Ishikawa (cell line): ENCODE measurements around the gene PNMA5.

Experiments used
- CEBPB ChIP-seq: IDR thresholded peaks from 2 replicates; pipeline ENCODE4 v1.6.1; 2012
- CREB1 ChIP-seq: IDR thresholded peaks from 2 replicates; pipeline ENCODE4 v1.6.1; 2012; ENCODE audit warnings: low read depth
- EP300 ChIP-seq: IDR thresholded peaks from 2 replicates; pipeline ENCODE4 v1.6.1; 2012; ENCODE audit warnings: borderline replicate concordance
- FOXM1 ChIP-seq: IDR thresholded peaks from 2 replicates; pipeline ENCODE4 v1.6.1; 2012; ENCODE audit warnings: low read depth, borderline replicate concordance
- MAX ChIP-seq: IDR thresholded peaks from 2 replicates; pipeline ENCODE4 v1.6.1; 2012
- NFIC ChIP-seq: IDR thresholded peaks from 2 replicates; pipeline ENCODE4 v1.6.1; 2012
- RAD21 ChIP-seq: IDR thresholded peaks from 2 replicates; pipeline ENCODE4 v1.6.1; 2012; ENCODE audit warnings: low read depth
- TAF1 ChIP-seq: IDR thresholded peaks from 2 replicates; pipeline ENCODE4 v1.6.1; 2012; ENCODE audit warnings: low read depth, mild to moderate bottlenecking
- TCF12 ChIP-seq: IDR thresholded peaks from 2 replicates; pipeline ENCODE4 v1.6.1; 2012; ENCODE audit warnings: low read depth
- TEAD4 ChIP-seq: IDR thresholded peaks from 2 replicates; pipeline ENCODE4 v1.6.1; 2012
- USF1 ChIP-seq: IDR thresholded peaks from 2 replicates; pipeline ENCODE4 v1.6.1; 2012
- YY1 ChIP-seq: IDR thresholded peaks from 2 replicates; pipeline ENCODE4 v1.6.1; 2012; ENCODE audit warnings: low read depth
- TF ChIP-seq, protein P1 (sequence below): IDR thresholded peaks from 2 replicates; pipeline ENCODE4 v1.6.1; 2012; ENCODE audit warnings: low read depth, mild to moderate bottlenecking

DNA sequence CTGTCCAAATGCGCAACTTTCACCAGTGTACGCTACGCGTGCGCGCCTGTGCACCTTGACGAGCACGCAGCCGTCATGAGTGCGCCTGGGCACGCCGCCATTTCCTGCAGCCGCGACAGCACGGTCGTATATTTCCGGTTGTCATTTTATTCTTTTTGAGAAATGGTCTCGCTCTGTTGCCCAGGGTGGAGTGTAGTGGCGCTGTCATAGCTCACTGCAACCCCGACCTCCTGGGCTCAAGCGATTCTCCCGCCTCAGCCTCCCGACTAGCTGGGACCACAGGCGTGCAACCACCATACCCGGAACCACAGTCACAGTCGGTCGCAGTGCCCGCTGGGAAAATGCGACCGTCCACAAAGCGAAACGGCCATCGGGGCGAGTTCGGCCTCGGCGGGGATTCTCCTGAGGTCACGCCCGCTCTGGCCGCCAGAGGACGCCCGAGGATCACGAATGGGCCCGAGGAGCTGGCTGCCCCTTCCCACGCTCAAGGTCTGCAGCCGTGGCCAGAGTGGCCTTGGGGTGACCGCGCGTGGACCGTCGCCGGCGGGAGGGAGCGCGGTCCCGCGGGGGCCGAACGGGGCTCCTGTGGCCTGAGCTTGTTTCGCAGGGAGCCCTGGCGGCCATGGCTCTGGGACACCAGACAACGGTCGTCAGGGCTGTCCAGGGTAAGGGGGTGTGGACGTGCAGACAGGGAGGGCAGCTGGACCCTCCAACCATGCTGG is 38.6 kb upstream of the PNMA5 start:
- no peak for TF ChIP-seq CEBPB
- TF ChIP-seq RAD21: peak; percentile 92
- TF ChIP-seq EP300: no peak
- no peak for TF ChIP-seq TEAD4
- TF ChIP-seq CREB1: no peak
- TF ChIP-seq, protein P1, sequence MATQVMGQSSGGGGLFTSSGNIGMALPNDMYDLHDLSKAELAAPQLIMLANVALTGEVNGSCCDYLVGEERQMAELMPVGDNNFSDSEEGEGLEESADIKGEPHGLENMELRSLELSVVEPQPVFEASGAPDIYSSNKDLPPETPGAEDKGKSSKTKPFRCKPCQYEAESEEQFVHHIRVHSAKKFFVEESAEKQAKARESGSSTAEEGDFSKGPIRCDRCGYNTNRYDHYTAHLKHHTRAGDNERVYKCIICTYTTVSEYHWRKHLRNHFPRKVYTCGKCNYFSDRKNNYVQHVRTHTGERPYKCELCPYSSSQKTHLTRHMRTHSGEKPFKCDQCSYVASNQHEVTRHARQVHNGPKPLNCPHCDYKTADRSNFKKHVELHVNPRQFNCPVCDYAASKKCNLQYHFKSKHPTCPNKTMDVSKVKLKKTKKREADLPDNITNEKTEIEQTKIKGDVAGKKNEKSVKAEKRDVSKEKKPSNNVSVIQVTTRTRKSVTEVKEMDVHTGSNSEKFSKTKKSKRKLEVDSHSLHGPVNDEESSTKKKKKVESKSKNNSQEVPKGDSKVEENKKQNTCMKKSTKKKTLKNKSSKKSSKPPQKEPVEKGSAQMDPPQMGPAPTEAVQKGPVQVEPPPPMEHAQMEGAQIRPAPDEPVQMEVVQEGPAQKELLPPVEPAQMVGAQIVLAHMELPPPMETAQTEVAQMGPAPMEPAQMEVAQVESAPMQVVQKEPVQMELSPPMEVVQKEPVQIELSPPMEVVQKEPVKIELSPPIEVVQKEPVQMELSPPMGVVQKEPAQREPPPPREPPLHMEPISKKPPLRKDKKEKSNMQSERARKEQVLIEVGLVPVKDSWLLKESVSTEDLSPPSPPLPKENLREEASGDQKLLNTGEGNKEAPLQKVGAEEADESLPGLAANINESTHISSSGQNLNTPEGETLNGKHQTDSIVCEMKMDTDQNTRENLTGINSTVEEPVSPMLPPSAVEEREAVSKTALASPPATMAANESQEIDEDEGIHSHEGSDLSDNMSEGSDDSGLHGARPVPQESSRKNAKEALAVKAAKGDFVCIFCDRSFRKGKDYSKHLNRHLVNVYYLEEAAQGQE: no peak
- no peak for TF ChIP-seq FOXM1
- no peak for TF ChIP-seq YY1
- no peak for TF ChIP-seq USF1
- TF ChIP-seq TCF12: no peak
- 0 out of 2 replicates have a peak, but pooled peaks have one; percentile 31 for TF ChIP-seq MAX
- no peak for TF ChIP-seq NFIC
- no peak for TF ChIP-seq TAF1
